ENCODE results near the gene MPIG6B.

The MPIG6B gene

GRCh38 chr6:31765559-31765909 lies 42.4 kb downstream of the MPIG6B start:
- H3K4me3 ChIP-seq (ENCODE audit: low read length), result no peak overlapping the region
- H3K27me3 ChIP-seq (ENCODE audit: insufficient read depth, low read length), result no peaks in the 10 kb centered on the region
- no peaks in the 10 kb centered on the region for H3K9me3 ChIP-seq (ENCODE audit: low read length)
- H2AFZ ChIP-seq (ENCODE audit: low read depth, low read length), result no peak overlapping the region
- peaks cover 19% of the 10 kb centered on the region for H3K4me1 ChIP-seq (ENCODE audit: insufficient read depth, low read length)
- H3K36me3 ChIP-seq (ENCODE audit: insufficient read depth, low read length), result peaks cover 23% of the 10 kb centered on the region

GRCh38 chr6:31765910-31766794 lies 43.0 kb downstream of the MPIG6B start:
- H3K27me3 ChIP-seq (ENCODE audit: insufficient read depth, low read length), result no peaks in the 10 kb centered on the region
- H3K4me1 ChIP-seq (ENCODE audit: insufficient read depth, low read length), result peaks cover 19% of the 10 kb centered on the region

GRCh38 chr6:31767096-31767645 lies 44.0 kb downstream of the MPIG6B start:
- Histone ChIP-seq H3K36me3 (ENCODE audit: insufficient read depth, low read length) (peaks cover 7% of the 10 kb centered on the region), H3K27me3 (ENCODE audit: insufficient read depth, low read length) (no peaks in the 10 kb centered on the region), H3K4me1 (ENCODE audit: insufficient read depth, low read length) (peaks cover 19% of the 10 kb centered on the region), H2AFZ (ENCODE audit: low read depth, low read length) (no peak overlapping the region), H3K9me3 (ENCODE audit: low read length) (no peaks in the 10 kb centered on the region), H3K4me3 (ENCODE audit: low read length) (no peak overlapping the region)

More at GRCh38 chr6:31765910-31766794, 43.0 kb downstream of the MPIG6B start:
- no peak overlapping the region for H2AFZ ChIP-seq (ENCODE audit: low read depth, low read length)
- no peaks in the 10 kb centered on the region for H3K9me3 ChIP-seq (ENCODE audit: low read length)
- no peak overlapping the region for H3K4me3 ChIP-seq (ENCODE audit: low read length)
- peaks cover 17% of the 10 kb centered on the region for H3K36me3 ChIP-seq (ENCODE audit: insufficient read depth, low read length)

GRCh38 chr6:31768363-31769257 lies 45.4 kb downstream of the MPIG6B start:
- H3K9me3 ChIP-seq (ENCODE audit: low read length), result no peaks in the 10 kb centered on the region
- no peak overlapping the region for H3K4me3 ChIP-seq (ENCODE audit: low read length)
- no peak overlapping the region for H2AFZ ChIP-seq (ENCODE audit: low read depth, low read length)
- peaks cover 8% of the 10 kb centered on the region for H3K4me1 ChIP-seq (ENCODE audit: insufficient read depth, low read length)
- no peaks in the 10 kb centered on the region for H3K27me3 ChIP-seq (ENCODE audit: insufficient read depth, low read length)
- H3K36me3 ChIP-seq (ENCODE audit: insufficient read depth, low read length), result peaks cover 5% of the 10 kb centered on the region

GRCh38 chr6:31769684-31770371 lies 46.7 kb downstream of the MPIG6B start:
- Histone ChIP-seq H3K9me3 (ENCODE audit: low read length) (no peaks in the 10 kb centered on the region), H3K36me3 (ENCODE audit: insufficient read depth, low read length) (peaks cover 2% of the 10 kb centered on the region), H3K4me1 (ENCODE audit: insufficient read depth, low read length) (no peaks in the 10 kb centered on the region), H3K4me3 (ENCODE audit: low read length) (no peak overlapping the region), H2AFZ (ENCODE audit: low read depth, low read length) (no peak overlapping the region), H3K27me3 (ENCODE audit: insufficient read depth, low read length) (no peaks in the 10 kb centered on the region)

- Histone ChIP-seq H3K27me3 (ENCODE audit: insufficient read depth, low read length) (no peaks in the 10 kb centered on the region), H2AFZ (ENCODE audit: low read depth, low read length) (no peak overlapping the region), H3K36me3 (ENCODE audit: insufficient read depth, low read length) (no peaks in the 10 kb centered on the region), H3K9me3 (ENCODE audit: low read length) (no peaks in the 10 kb centered on the region), H3K4me3 (ENCODE audit: low read length) (no peak overlapping the region), H3K4me1 (ENCODE audit: insufficient read depth, low read length) (no peaks in the 10 kb centered on the region)
Measured at GRCh38 chr6:31770860-31771259, 47.7 kb downstream of the MPIG6B start.

- no peaks in the 10 kb centered on the region for H3K9me3 ChIP-seq (ENCODE audit: low read length)
- H3K4me1 ChIP-seq (ENCODE audit: insufficient read depth, low read length), result peaks cover under 1% of the 10 kb centered on the region
- H3K27me3 ChIP-seq (ENCODE audit: insufficient read depth, low read length), result no peaks in the 10 kb centered on the region
- no peaks in the 10 kb centered on the region for H3K36me3 ChIP-seq (ENCODE audit: insufficient read depth, low read length)
- H2AFZ ChIP-seq (ENCODE audit: low read depth, low read length), result no peak overlapping the region
- H3K4me3 ChIP-seq (ENCODE audit: low read length), result no peak overlapping the region
Measured at GRCh38 chr6:31771992-31772358, 48.8 kb downstream of the MPIG6B start.

- no peak overlapping the region for H2AFZ ChIP-seq (ENCODE audit: low read depth, low read length)
- no peaks in the 10 kb centered on the region for H3K9me3 ChIP-seq (ENCODE audit: low read length)
Measured at GRCh38 chr6:31775184-31775583, 52.0 kb downstream of the MPIG6B start.

GRCh38 chr6:31775633-31776484 lies 52.7 kb downstream of the MPIG6B start:
- H2AFZ ChIP-seq (ENCODE audit: low read depth, low read length), result no peak overlapping the region
- H3K36me3 ChIP-seq (ENCODE audit: insufficient read depth, low read length), result peaks cover 26% of the 10 kb centered on the region
- no peak overlapping the region for H3K4me3 ChIP-seq (ENCODE audit: low read length)
- no peaks in the 10 kb centered on the region for H3K27me3 ChIP-seq (ENCODE audit: insufficient read depth, low read length)
- peaks cover 3% of the 10 kb centered on the region for H3K4me1 ChIP-seq (ENCODE audit: insufficient read depth, low read length)
- H3K9me3 ChIP-seq (ENCODE audit: low read length), result no peaks in the 10 kb centered on the region

More at GRCh38 chr6:31775184-31775583, 52.0 kb downstream of the MPIG6B start:
- Histone ChIP-seq H3K4me3 (ENCODE audit: low read length) (no peak overlapping the region), H3K36me3 (ENCODE audit: insufficient read depth, low read length) (peaks cover 19% of the 10 kb centered on the region), H3K4me1 (ENCODE audit: insufficient read depth, low read length) (peaks cover 3% of the 10 kb centered on the region), H3K27me3 (ENCODE audit: insufficient read depth, low read length) (no peaks in the 10 kb centered on the region)

Measured in neuron (in vitro differentiated cells).